ENCODE data around the gene DISC1.

GRCh38 chr1:231763456-231763855 is 136.9 kb downstream of the DISC1 start:
- TF ChIP-seq POLR2A (IDR thresholded peaks at IDR 0.05; ENCODE audit: low read depth, low read length) (no peak), TAF1 (IDR thresholded peaks at IDR 0.05; ENCODE audit: low read depth, low read length) (no peak)

Measured in GM12891 (cell line).